ENCODE data around the gene CCDC110. TPM values are rescaled to one million over a fixed set of nuclear protein-coding genes. Genes with fewer than 3 reads are reported as not detected.

CCDC110 gene
- total and polyA plus RNA-seq, 2 of the 13 experiments (the other 11 are each of a cell fraction or from before 2014, with no cell fraction given): not detected

DNA sequence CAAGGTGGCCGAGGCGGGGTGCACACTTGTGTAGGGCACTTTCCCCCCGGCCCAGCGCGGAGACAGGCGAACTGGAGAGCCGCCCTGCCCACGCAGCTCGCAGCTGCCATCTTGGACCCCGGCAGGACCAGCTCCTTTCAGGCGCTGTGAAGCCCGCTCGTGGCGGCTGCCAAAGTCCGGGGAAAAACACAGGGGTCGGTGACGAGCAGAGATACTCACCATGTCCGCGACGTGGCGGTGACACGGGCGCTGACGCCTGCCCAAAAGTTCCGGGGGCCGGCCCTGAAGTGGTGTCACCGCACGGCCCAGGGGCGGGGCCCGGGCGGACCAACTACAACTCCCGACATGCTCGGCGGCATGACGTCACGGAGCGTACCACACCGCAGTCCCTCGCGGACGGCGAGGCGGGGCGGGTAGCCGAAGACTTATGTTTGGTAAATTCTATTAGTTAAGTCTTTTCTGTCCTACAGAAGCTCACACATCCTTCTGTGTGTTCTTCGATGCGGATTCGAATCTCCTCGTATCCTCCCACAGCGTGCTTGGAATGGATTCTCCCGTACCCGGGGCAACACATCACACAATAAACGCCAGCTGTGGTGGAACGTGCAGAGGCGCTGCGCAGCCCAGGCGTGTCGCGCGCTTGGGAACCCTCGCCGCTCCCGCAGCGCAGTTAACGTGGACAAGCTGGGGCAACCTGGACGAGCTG, 45.7 kb downstream of the CCDC110 start, which contains the start of gene UFSP2 (continued):
- TF ChIP-seq RELA (CRISPR knock-in tag; IDR thresholded peaks at IDR 0.05) (no peak; the same call in 1 of the 2 replicates), ZNF883 (CRISPR knock-in tag; IDR thresholded peaks at IDR 0.05; ENCODE audit: not compliant biosample characterization) (peak; percentile 76), ZNF639 (CRISPR knock-in tag; conservative IDR thresholded peaks at IDR 0.05) (peak; percentile 29; the same call in 1 of the 2 replicates), ZNF496 (CRISPR knock-in tag; IDR thresholded peaks at IDR 0.05; ENCODE audit: insufficient replicate concordance) (no peak), ZMYM2 (CRISPR knock-in tag; IDR thresholded peaks at IDR 0.05) (no peak), NFIC (IDR thresholded peaks at IDR 0.05; ENCODE audit: low read length) (no peak), ZNF768 (CRISPR knock-in tag; IDR thresholded peaks at IDR 0.05) (no peak; the same call in 1 of the 2 replicates), HOXD1 (CRISPR knock-in tag; IDR thresholded peaks at IDR 0.05) (0 out of 2 replicates have a peak, but pooled peaks have one; percentile 8), ZNF33B (CRISPR knock-in tag; IDR thresholded peaks at IDR 0.05) (peak; percentile 90; the same call in 1 of the 2 replicates), ZNF484 (CRISPR knock-in tag; IDR thresholded peaks at IDR 0.05; ENCODE audit: borderline replicate concordance, low read depth) (0 out of 2 replicates have a peak, but pooled peaks have one; percentile 85), KMT2B (CRISPR knock-in tag; IDR thresholded peaks at IDR 0.05) (peak; percentile 92), SMYD3 (CRISPR knock-in tag; IDR thresholded peaks at IDR 0.05) (no peak), BRCA1 (CRISPR knock-in tag; IDR thresholded peaks at IDR 0.05) (no peak), ZNF761 (CRISPR knock-in tag; conservative IDR thresholded peaks at IDR 0.05) (peak; percentile 79), ZNF451 (CRISPR knock-in tag; IDR thresholded peaks at IDR 0.05) (no peak), HNRNPLL (IDR thresholded peaks at IDR 0.05; ENCODE audit: low read depth, low read length, poor library complexity, severe bottlenecking) (peak; percentile 99), KDM6A (CRISPR knock-in tag; IDR thresholded peaks at IDR 0.05; ENCODE audit: low read depth) (no peak), SP140L (CRISPR knock-in tag; IDR thresholded peaks at IDR 0.05; ENCODE audit: borderline replicate concordance) (no peak), GATAD2A (CRISPR knock-in tag; IDR thresholded peaks at IDR 0.05) (peak; percentile 43), ZNF343 (CRISPR knock-in tag; IDR thresholded peaks at IDR 0.05) (0 out of 2 replicates have a peak, but pooled peaks have one; percentile 25), ZBTB20 (CRISPR knock-in tag; IDR thresholded peaks at IDR 0.05; ENCODE audit: borderline replicate concordance, low read depth) (0 out of 2 replicates have a peak, but pooled peaks have one; percentile 27), TBP (CRISPR knock-in tag; IDR thresholded peaks at IDR 0.05) (no peak), ZBTB14 (CRISPR knock-in tag; IDR thresholded peaks at IDR 0.05) (peak; percentile 78)
- TF ChIP-seq, protein P1, sequence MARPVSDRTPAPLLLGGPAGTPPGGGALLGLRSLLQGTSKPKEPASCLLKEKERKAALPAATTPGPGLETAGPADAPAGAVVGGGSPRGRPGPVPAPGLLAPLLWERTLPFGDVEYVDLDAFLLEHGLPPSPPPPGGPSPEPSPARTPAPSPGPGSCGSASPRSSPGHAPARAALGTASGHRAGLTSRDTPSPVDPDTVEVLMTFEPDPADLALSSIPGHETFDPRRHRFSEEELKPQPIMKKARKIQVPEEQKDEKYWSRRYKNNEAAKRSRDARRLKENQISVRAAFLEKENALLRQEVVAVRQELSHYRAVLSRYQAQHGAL (CRISPR knock-in tag; IDR thresholded peaks at IDR 0.05; ENCODE audit: not compliant biosample characterization): no peak
- TF ChIP-seq, protein P2, sequence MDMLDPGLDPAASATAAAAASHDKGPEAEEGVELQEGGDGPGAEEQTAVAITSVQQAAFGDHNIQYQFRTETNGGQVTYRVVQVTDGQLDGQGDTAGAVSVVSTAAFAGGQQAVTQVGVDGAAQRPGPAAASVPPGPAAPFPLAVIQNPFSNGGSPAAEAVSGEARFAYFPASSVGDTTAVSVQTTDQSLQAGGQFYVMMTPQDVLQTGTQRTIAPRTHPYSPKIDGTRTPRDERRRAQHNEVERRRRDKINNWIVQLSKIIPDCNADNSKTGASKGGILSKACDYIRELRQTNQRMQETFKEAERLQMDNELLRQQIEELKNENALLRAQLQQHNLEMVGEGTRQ (IDR thresholded peaks at IDR 0.05; ENCODE audit: low read depth, low read length): no peak
- TF ChIP-seq, protein P2 (CRISPR knock-in tag; IDR thresholded peaks at IDR 0.05; ENCODE audit: borderline replicate concordance): no peak
